Stimulated activated CD4-positive, alpha-beta T cell treated with anti-CD3 and anti-CD28 coated beads, Interleukin-12 subunit alpha, Interleukin-12 subunit beta, amount 100 ng/mL, for 48 hours (primary cell): Measurements from ENCODE around the gene IL21R.
"Not testable (repeated sequence)": the region's sequence is repeated elsewhere in the genome, so short reads cannot be mapped to it uniquely, and the experiment has no call there.

ENCODE experiments used
- DNase-seq, 3 donors: peaks; one replicate each; pipeline ENCODE4 v3.0.0-alpha.2; 2020; ENCODE audit warnings: low read depth in 2 of 3, low spot score in 1 of 3

The IL21R gene

GRCh38 chr16:27441998-27442397, 40.0 kb downstream of the IL21R start:
- no peak for DNase-seq

GRCh38 chr16:27444015-27444414, 42.0 kb downstream of the IL21R start:
- DNase-seq: no peak

GRCh38 chr16:27444470-27444869, 42.5 kb downstream of the IL21R start:
- DNase-seq: no peak

- no peak for DNase-seq
Measured at GRCh38 chr16:27445502-27446175, 43.7 kb downstream of the IL21R start.

- DNase-seq: no peak
Measured at GRCh38 chr16:27446721-27447120, 44.7 kb downstream of the IL21R start.

- DNase-seq: no peak
Measured at GRCh38 chr16:27447301-27447700, 45.3 kb downstream of the IL21R start.

- no peak for DNase-seq
Measured at GRCh38 chr16:27448532-27449433, 46.8 kb downstream of the IL21R start.

- DNase-seq: peak; percentile 45 to 61 (median 52)
Measured at GRCh38 chr16:27449434-27450195, 47.6 kb downstream of the IL21R start.

- no peak for DNase-seq
Measured at GRCh38 chr16:27450196-27450549, 48.2 kb downstream of the IL21R start.

GRCh38 chr16:27452569-27453493, 50.9 kb downstream of the IL21R start:
- no peak for DNase-seq

GRCh38 chr16:27453494-27453825, 51.5 kb downstream of the IL21R start:
- DNase-seq: no peak

- DNase-seq: no peak
Measured at GRCh38 chr16:27455700-27456099, 53.7 kb downstream of the IL21R start.

GRCh38 chr16:27457605-27457900, 55.6 kb downstream of the IL21R start:
- not testable (repeated sequence) for DNase-seq

GRCh38 chr16:27458258-27458657, 56.3 kb downstream of the IL21R start:
- no peak for DNase-seq

- DNase-seq: no peak
Measured at GRCh38 chr16:27458987-27459688, 57.2 kb downstream of the IL21R start.

GRCh38 chr16:27460213-27460612, 58.2 kb downstream of the IL21R start:
- DNase-seq: no peak

- no peak for DNase-seq
Measured at GRCh38 chr16:27460663-27461482, 58.9 kb downstream of the IL21R start.

GRCh38 chr16:27461483-27462171, 59.7 kb downstream of the IL21R start:
- no peak for DNase-seq
